ENCODE data around the gene TMEM147. TPM values are rescaled to one million over a fixed set of nuclear protein-coding genes. Genes with fewer than 3 reads are reported as not detected.

The TMEM147 gene
- total RNA-seq, 1 experiment from 2014 or later = 203 TPM

- Histone ChIP-seq H3K36me3 (peaks cover 12% of the 10 kb centered on the region; the same call in 1 of the 2 replicates), H3K4me3 (no peak overlapping the region), H3K27me3 (peaks cover 4% of the 10 kb centered on the region), H3K9me3 (no peaks in the 10 kb centered on the region)
- no peak for DNase-seq
Measured at GRCh38 chr19:35553385-35554000, 8.1 kb downstream of the TMEM147 start.

GRCh38 chr19:35554076-35554475, 8.7 kb downstream of the TMEM147 start:
- no peak for DNase-seq
- Histone ChIP-seq H3K27me3 (peaks cover 10% of the 10 kb centered on the region), H3K4me3 (no peak overlapping the region), H3K36me3 (peaks cover 7% of the 10 kb centered on the region; the same call in 1 of the 2 replicates), H3K9me3 (no peaks in the 10 kb centered on the region)

GRCh38 chr19:35555301-35556005, 10.0 kb downstream of the TMEM147 start:
- Histone ChIP-seq H3K9me3 (no peaks in the 10 kb centered on the region), H3K27me3 (peaks cover 19% of the 10 kb centered on the region), H3K36me3 (no peaks in the 10 kb centered on the region), H3K4me3 (no peak overlapping the region)
- peak; percentile 29 for DNase-seq

- Histone ChIP-seq H3K36me3 (no peaks in the 10 kb centered on the region), H3K4me3 (no peak overlapping the region), H3K9me3 (no peaks in the 10 kb centered on the region), H3K27me3 (peaks cover 19% of the 10 kb centered on the region)
- no peak for DNase-seq
Measured at GRCh38 chr19:35556025-35556590, 10.7 kb downstream of the TMEM147 start.

- DNase-seq = no peak
- Histone ChIP-seq H3K4me3 (no peak overlapping the region), H3K36me3 (no peaks in the 10 kb centered on the region), H3K27me3 (peaks cover 19% of the 10 kb centered on the region), H3K9me3 (no peaks in the 10 kb centered on the region)
Measured at GRCh38 chr19:35556846-35557538, 11.6 kb downstream of the TMEM147 start.

GRCh38 chr19:35557539-35558399, 12.3 kb downstream of the TMEM147 start:
- peak; percentile 46 for DNase-seq
- H3K27me3 ChIP-seq = peaks cover 19% of the 10 kb centered on the region
- no peak overlapping the region for H3K4me3 ChIP-seq

GRCh38 chr19:35558400-35559280, 13.2 kb downstream of the TMEM147 start:
- Histone ChIP-seq H3K27me3 (peaks cover 19% of the 10 kb centered on the region), H3K4me3 (no peak overlapping the region)

More at GRCh38 chr19:35557539-35558399, 12.3 kb downstream of the TMEM147 start:
- Histone ChIP-seq H3K9me3 (no peaks in the 10 kb centered on the region), H3K36me3 (no peaks in the 10 kb centered on the region)

GRCh38 chr19:35559281-35559659, 13.8 kb downstream of the TMEM147 start:
- H3K36me3 ChIP-seq = no peaks in the 10 kb centered on the region
- H3K27me3 ChIP-seq = peaks cover 19% of the 10 kb centered on the region
- no peak for DNase-seq
- H3K9me3 ChIP-seq = no peaks in the 10 kb centered on the region
- H3K4me3 ChIP-seq = no peak overlapping the region

More at GRCh38 chr19:35558400-35559280, 13.2 kb downstream of the TMEM147 start:
- no peak for DNase-seq
- Histone ChIP-seq H3K9me3 (no peaks in the 10 kb centered on the region), H3K36me3 (no peaks in the 10 kb centered on the region)

GRCh38 chr19:35559781-35560180, 14.4 kb downstream of the TMEM147 start:
- no peak overlapping the region for H3K4me3 ChIP-seq
- H3K27me3 ChIP-seq = peaks cover 19% of the 10 kb centered on the region
- no peak for DNase-seq
- H3K36me3 ChIP-seq = no peaks in the 10 kb centered on the region
- H3K9me3 ChIP-seq = no peaks in the 10 kb centered on the region

GRCh38 chr19:35560271-35560670, 14.8 kb downstream of the TMEM147 start:
- DNase-seq = no peak
- H3K36me3 ChIP-seq = no peaks in the 10 kb centered on the region
- peaks cover 19% of the 10 kb centered on the region for H3K27me3 ChIP-seq
- no peaks in the 10 kb centered on the region for H3K9me3 ChIP-seq
- H3K4me3 ChIP-seq = no peak overlapping the region

- H3K4me3 ChIP-seq = no peak overlapping the region
- H3K36me3 ChIP-seq = no peaks in the 10 kb centered on the region
- peaks cover 19% of the 10 kb centered on the region for H3K27me3 ChIP-seq
- DNase-seq = no peak
- no peaks in the 10 kb centered on the region for H3K9me3 ChIP-seq
Measured at GRCh38 chr19:35560677-35561076, 15.3 kb downstream of the TMEM147 start.

GRCh38 chr19:35561436-35561835, 16.0 kb downstream of the TMEM147 start:
- DNase-seq = no peak
- no peaks in the 10 kb centered on the region for H3K9me3 ChIP-seq
- no peaks in the 10 kb centered on the region for H3K36me3 ChIP-seq
- H3K27me3 ChIP-seq = peaks cover 19% of the 10 kb centered on the region
- H3K4me3 ChIP-seq = no peak overlapping the region

GRCh38 chr19:35562336-35562735, 16.9 kb downstream of the TMEM147 start:
- no peaks in the 10 kb centered on the region for H3K36me3 ChIP-seq
- peaks cover 25% of the 10 kb centered on the region for H3K27me3 ChIP-seq
- no peak overlapping the region for H3K4me3 ChIP-seq
- H3K9me3 ChIP-seq = no peaks in the 10 kb centered on the region
- DNase-seq = no peak

GRCh38 chr19:35562776-35563175, 17.4 kb downstream of the TMEM147 start:
- DNase-seq = no peak
- Histone ChIP-seq H3K9me3 (no peaks in the 10 kb centered on the region), H3K36me3 (no peaks in the 10 kb centered on the region), H3K27me3 (peaks cover 25% of the 10 kb centered on the region), H3K4me3 (no peak overlapping the region)

GRCh38 chr19:35563207-35563829, 17.9 kb downstream of the TMEM147 start, which contains the start of gene ATP4A:
ATP4A (minus strand) TSS chr19:35563658; CDS start chr19:35563629, 29 bp downstream.
- DNase-seq = no peak
- peaks cover 23% of the 10 kb centered on the region for H3K27me3 ChIP-seq
- H3K9me3 ChIP-seq = no peaks in the 10 kb centered on the region
- no peaks in the 10 kb centered on the region for H3K36me3 ChIP-seq
- H3K4me3 ChIP-seq = no peak within 1 kb of the TSS
